ENCODE data around the gene SUCLA2. TPM values are rescaled to one million over a fixed set of nuclear protein-coding genes. Genes with fewer than 3 reads are reported as not detected.

SUCLA2 gene
- total and polyA plus RNA-seq, 2 donors (not counting 3 experiments of a cell fraction or from before 2014, with no cell fraction given) = 13.6 to 37.0 TPM

DNA sequence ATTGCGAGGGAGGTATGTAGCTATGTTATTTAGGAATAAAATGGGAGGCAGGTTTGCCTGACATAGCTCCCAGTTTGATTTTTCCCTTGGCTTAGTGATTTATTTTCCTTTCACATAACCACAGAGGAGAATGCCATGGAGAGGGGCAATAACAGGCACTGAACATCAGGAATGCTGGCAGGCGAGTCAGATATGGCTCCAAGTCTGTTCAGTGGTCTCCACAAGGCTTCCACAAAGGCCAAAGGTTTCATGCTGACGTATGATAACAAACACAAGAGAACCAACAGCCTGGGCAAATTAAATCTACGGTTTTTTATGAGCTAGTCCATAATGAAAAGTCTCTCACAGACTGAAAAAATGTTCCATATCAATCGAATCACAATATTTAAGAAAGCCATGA is 66.7 kb downstream of the SUCLA2 start:
- Histone ChIP-seq H3K27ac (ENCODE audit: insufficient read depth, low read depth, low read length) (no peak overlapping the region), H3K9me1 (replicated peaks; ENCODE audit: control insufficient read depth, extremely low read depth, insufficient read depth, low read length) (no peaks in the 10 kb centered on the region), H3K27me3 (ENCODE audit: control insufficient read depth in 2 of 2, insufficient read depth in 2 of 2, low read length in 2 of 2) (no peaks in the 10 kb centered on the region), H2AFZ (ENCODE audit: low read depth, low read length) (no peak overlapping the region), H3K9ac (replicated peaks; ENCODE audit: extremely low read depth, insufficient read depth, low read length) (no peak overlapping the region), H3K79me2 (ENCODE audit: control insufficient read depth, insufficient read depth, low read length) (no peaks in the 10 kb centered on the region), H3K4me2 (ENCODE audit: insufficient read depth, low read length) (no peak overlapping the region), H3K4me1 (ENCODE audit: control insufficient read depth, extremely low read depth, insufficient read depth, low read length) (no peaks in the 10 kb centered on the region), H3K4me3 (replicated peaks in 1 of 3; ENCODE audit: insufficient read depth in 1 of 3, low read depth in 1 of 3, low read length in 3 of 3) (no peak overlapping the region), H3K9me3 (replicated peaks; ENCODE audit: control insufficient read depth, insufficient read depth, low read length) (no peaks in the 10 kb centered on the region), H4K20me1 (replicated peaks; ENCODE audit: control insufficient read depth, extremely low read depth, insufficient read depth, low read length) (no peaks in the 10 kb centered on the region), H3K36me3 (ENCODE audit: control insufficient read depth in 2 of 2, extremely low read depth in 1 of 2, insufficient read depth in 2 of 2, low read length in 2 of 2) (no peaks in the 10 kb centered on the region)
- DNase-seq (ENCODE audit: low read depth, low spot score) (no peak), FAIRE-seq (no peak)
- dilution Hi-C loops (cut with MboI; ENCODE audit: extremely low pct_ligation_motif_present, low sequenced_read_pairs) (no loop called here), intact Hi-C loops (cut with micrococcal nuclease) (no loop called here)
- ChIA-PET POLR2A (no interaction called here), CTCF (no interaction called here)
- BruUV-seq (replicated peaks) = no TSS peak
- TF ChIP-seq FOS (IDR thresholded peaks at IDR 0.05; ENCODE audit: borderline replicate concordance, insufficient read depth, low read length) = no peak
- no peak for TF ChIP-seq POLR2AphosphoS5 (IDR thresholded peaks at IDR 0.05; ENCODE audit: insufficient read depth, low read depth, low read length)
- TF ChIP-seq, protein P1, sequence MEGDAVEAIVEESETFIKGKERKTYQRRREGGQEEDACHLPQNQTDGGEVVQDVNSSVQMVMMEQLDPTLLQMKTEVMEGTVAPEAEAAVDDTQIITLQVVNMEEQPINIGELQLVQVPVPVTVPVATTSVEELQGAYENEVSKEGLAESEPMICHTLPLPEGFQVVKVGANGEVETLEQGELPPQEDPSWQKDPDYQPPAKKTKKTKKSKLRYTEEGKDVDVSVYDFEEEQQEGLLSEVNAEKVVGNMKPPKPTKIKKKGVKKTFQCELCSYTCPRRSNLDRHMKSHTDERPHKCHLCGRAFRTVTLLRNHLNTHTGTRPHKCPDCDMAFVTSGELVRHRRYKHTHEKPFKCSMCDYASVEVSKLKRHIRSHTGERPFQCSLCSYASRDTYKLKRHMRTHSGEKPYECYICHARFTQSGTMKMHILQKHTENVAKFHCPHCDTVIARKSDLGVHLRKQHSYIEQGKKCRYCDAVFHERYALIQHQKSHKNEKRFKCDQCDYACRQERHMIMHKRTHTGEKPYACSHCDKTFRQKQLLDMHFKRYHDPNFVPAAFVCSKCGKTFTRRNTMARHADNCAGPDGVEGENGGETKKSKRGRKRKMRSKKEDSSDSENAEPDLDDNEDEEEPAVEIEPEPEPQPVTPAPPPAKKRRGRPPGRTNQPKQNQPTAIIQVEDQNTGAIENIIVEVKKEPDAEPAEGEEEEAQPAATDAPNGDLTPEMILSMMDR (IDR thresholded peaks at IDR 0.05; ENCODE audit: extremely low read depth in 1 of 2, insufficient read depth in 1 of 2, low read depth in 1 of 2, low read length in 2 of 2) = no peak
- no peak for TF ChIP-seq EZH2 (IDR thresholded peaks at IDR 0.05; ENCODE audit: borderline replicate concordance, low read depth, low read length, severe bottlenecking)
- TF ChIP-seq GATA2 (IDR thresholded peaks at IDR 0.05; ENCODE audit: insufficient read depth, insufficient read length, low read depth, low read length) = no peak
- TF ChIP-seq, protein P2, sequence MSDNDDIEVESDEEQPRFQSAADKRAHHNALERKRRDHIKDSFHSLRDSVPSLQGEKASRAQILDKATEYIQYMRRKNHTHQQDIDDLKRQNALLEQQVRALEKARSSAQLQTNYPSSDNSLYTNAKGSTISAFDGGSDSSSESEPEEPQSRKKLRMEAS (IDR thresholded peaks at IDR 0.05; ENCODE audit: insufficient read depth, insufficient read length) = no peak
- no peak for TF ChIP-seq MYC (IDR thresholded peaks at IDR 0.05; ENCODE audit: low read depth, low read length)
- no peak for TF ChIP-seq JUN (IDR thresholded peaks at IDR 0.05; ENCODE audit: borderline replicate concordance, insufficient read depth, insufficient read length, low read depth)
- no peak for TF ChIP-seq POLR2A (IDR thresholded peaks at IDR 0.05; ENCODE audit: low read depth, low read length)

Data from endothelial cell of umbilical vein (primary cell).